GM12878 (cell line): ENCODE results near the gene GPR52. TPM values are rescaled to one million over a fixed set of nuclear protein-coding genes. Genes with fewer than 3 reads are reported as not detected.

Source experiments
- ATAC-seq: fragments of 200-7000 bp; cut with Tn5 transposase; 3 replicates; pipeline ENCODE4 v1.9.1; 2020; ENCODE audit warnings: mild to moderate bottlenecking, moderate library complexity
- BruUV-seq: library from RNA; stranded (reverse); fragments of 400-500 nt; replicated peaks from 2 replicates; lab custom pipeline; 2021; lab: Mats Ljungman, UMichigan
- CTCF ChIA-PET: fragments of 300-600 bp; sonication (Branson Sonifier 250); formaldehyde crosslinking; extraction: SDS; loops from one replicate; lab custom pipeline; 2021; ENCODE audit warnings: inconsistent platforms; lab: Yijun Ruan, JAX
- POLR2A ChIA-PET: fragments of 350-600 bp; formaldehyde crosslinking; extraction: SDS; loops from one replicate; lab custom pipeline; 2021; ENCODE audit warnings: inconsistent platforms; lab: Charles Lee
- RAD21 ChIA-PET: fragments of 300-600 bp; sonication (Branson Sonifier 250); formaldehyde crosslinking; loops from one replicate; lab custom pipeline; 2023; ENCODE audit warnings: antibody characterized with exemption; ENCODE audit not compliant: unreplicated experiment; lab: Charles Lee
- SMC1A ChIA-PET: fragments of 300-600 bp; sonication (Branson Sonifier 250); formaldehyde crosslinking; loops from one replicate; lab custom pipeline; 2023; ENCODE audit not compliant: unreplicated experiment, uncharacterized antibody; lab: Charles Lee
- DNase-seq: peaks from one replicate; pipeline ENCODE4 v3.0.0-alpha.2; 2011; ENCODE audit warnings: low read depth, low spot score
- FAIRE-seq: peaks from 3 replicates; lab custom pipeline; 2011; peaks lifted over from hg19 to GRCh38; lab: Jason Lieb, UNC
- H2AFZ ChIP-seq: 2 replicates; pipeline ENCODE4 v1.6.0; 2011; ENCODE audit warnings: low read depth, low read length, control low read depth; ENCODE audit not compliant: control insufficient read depth
- H3K27ac ChIP-seq: 2 replicates; pipeline ENCODE4 v1.5.1; 2011; ENCODE audit warnings: control low read depth; ENCODE audit not compliant: control insufficient read depth, insufficient read depth
- H3K27me3 ChIP-seq, 2 experiments: replicated peaks in 1 of 2; 2 replicates each; pipeline versions ENCODE4 v1.6.0 to v1.6.1; 2011; ENCODE audit warnings: low read length in 1 of 2; ENCODE audit not compliant: control insufficient read depth in 2 of 2, insufficient read depth in 2 of 2
- H3K36me3 ChIP-seq, 2 experiments: 2 replicates each; pipeline ENCODE4 v1.5.1; 2011; ENCODE audit warnings: low read length in 1 of 2; ENCODE audit not compliant: control insufficient read depth in 2 of 2, insufficient read depth in 2 of 2
- H3K4me1 ChIP-seq: 2 replicates; pipeline ENCODE4 v1.6.1; 2011; ENCODE audit warnings: mild to moderate bottlenecking, low read length, moderate library complexity, mixed read lengths; ENCODE audit not compliant: control insufficient read depth, insufficient read depth
- H3K4me2 ChIP-seq: 2 replicates; pipeline ENCODE4 v1.6.0; 2011; ENCODE audit warnings: control low read depth; ENCODE audit not compliant: control insufficient read depth, insufficient read depth
- H3K4me3 ChIP-seq: fragments of 200-600 bp; sonication (generic); 2 replicates; pipeline ENCODE4 v1.5.1; 2016
- H3K79me2 ChIP-seq: 2 replicates; pipeline ENCODE4 v1.6.0; 2011; ENCODE audit warnings: low read length; ENCODE audit not compliant: control insufficient read depth, insufficient read depth
- H3K9ac ChIP-seq: 2 replicates; pipeline ENCODE4 v1.8.0; 2011; ENCODE audit warnings: low read length, control low read depth, mixed read lengths; ENCODE audit not compliant: control insufficient read depth, insufficient read depth
- H3K9me3 ChIP-seq: replicated peaks from 3 replicates; pipeline ENCODE4 v1.5.1; 2011; ENCODE audit warnings: mild to moderate bottlenecking, low read length; ENCODE audit not compliant: control insufficient read depth, insufficient read depth
- H4K20me1 ChIP-seq: 2 replicates; pipeline ENCODE4 v1.6.0; 2011; ENCODE audit not compliant: control insufficient read depth, insufficient read depth
- CHD1 ChIP-seq: IDR thresholded peaks from 2 replicates; pipeline ENCODE4 v1.6.1; 2012; ENCODE audit warnings: low read depth, low read length, improper control_type of control experiment
- GATAD2B ChIP-seq: fragments of 450-650 bp; conservative IDR thresholded peaks from 2 replicates; pipeline ENCODE4 v1.6.1; 2017; ENCODE audit warnings: low read depth, mild to moderate bottlenecking, moderate library complexity
- HDGF ChIP-seq: fragments of 450-650 bp; IDR thresholded peaks from 2 replicates; pipeline ENCODE4 v1.6.1; 2016; ENCODE audit warnings: antibody characterized with exemption
- MXI1 ChIP-seq: fragments of 150-350 bp; IDR thresholded peaks from 2 replicates; pipeline ENCODE4 v1.6.1; 2011; ENCODE audit warnings: low read depth, mild to moderate bottlenecking, inconsistent platforms, low read length, improper control_type of control experiment
- MYB ChIP-seq: fragments of 150-350 bp; IDR thresholded peaks from 2 replicates; pipeline ENCODE4 v1.6.1; 2014; ENCODE audit warnings: mild to moderate bottlenecking, low read depth, low read length, borderline replicate concordance
- NFYB ChIP-seq: IDR thresholded peaks from 2 replicates; pipeline ENCODE4 v1.6.1; 2011; ENCODE audit warnings: low read depth, mild to moderate bottlenecking, low read length, improper control_type of control experiment, moderate library complexity; ENCODE audit not compliant: insufficient read depth
- PML ChIP-seq: IDR thresholded peaks from 2 replicates; pipeline ENCODE4 v1.6.1; 2012; ENCODE audit warnings: low read length, inconsistent platforms
- POLR2AphosphoS5 ChIP-seq: IDR thresholded peaks from 2 replicates; pipeline ENCODE4 v1.6.1; 2011; ENCODE audit warnings: mild to moderate bottlenecking, low read length, inconsistent platforms
- RBBP5 ChIP-seq: fragments of 200-600 bp; sonication (generic); conservative IDR thresholded peaks from 2 replicates; pipeline ENCODE4 v1.6.1; 2016
- SMAD1 ChIP-seq: fragments of 450-650 bp; IDR thresholded peaks from 2 replicates; pipeline ENCODE4 v1.6.1; 2018; ENCODE audit warnings: mild to moderate bottlenecking, low read depth; ENCODE audit not compliant: partially characterized antibody
- SMC3 ChIP-seq: IDR thresholded peaks from 2 replicates; pipeline ENCODE4 v1.6.1; 2011; ENCODE audit warnings: low read length, improper control_type of control experiment, borderline replicate concordance
- SPI1 ChIP-seq: IDR thresholded peaks from 2 replicates; pipeline ENCODE4 v1.6.1; 2011; ENCODE audit warnings: low read depth, mild to moderate bottlenecking, low read length, moderate library complexity, borderline replicate concordance; ENCODE audit not compliant: insufficient read depth
- USF1 ChIP-seq: IDR thresholded peaks from 2 replicates; pipeline ENCODE4 v1.6.1; 2011; ENCODE audit warnings: borderline replicate concordance, low read depth, mild to moderate bottlenecking, moderate library complexity, mixed read lengths, low read length; ENCODE audit not compliant: insufficient read depth; ENCODE audit errors: extremely low read length
- USF2 ChIP-seq: IDR thresholded peaks from 2 replicates; pipeline ENCODE4 v1.6.1; 2011; ENCODE audit warnings: low read depth, low read length, improper control_type of control experiment, borderline replicate concordance
- WRNIP1 ChIP-seq: IDR thresholded peaks from 2 replicates; pipeline ENCODE4 v1.6.1; 2011; ENCODE audit warnings: low read depth, low read length, improper control_type of control experiment, borderline replicate concordance
- ZBED1 ChIP-seq: IDR thresholded peaks from 2 replicates; pipeline ENCODE4 v1.6.1; 2016; ENCODE audit warnings: borderline replicate concordance
- ZNF384 ChIP-seq: IDR thresholded peaks from 2 replicates; pipeline ENCODE4 v1.6.1; 2012; ENCODE audit warnings: low read depth, mild to moderate bottlenecking, low read length, improper control_type of control experiment, borderline replicate concordance
- ZNF592 ChIP-seq: fragments of 450-650 bp; IDR thresholded peaks from 2 replicates; pipeline ENCODE4 v1.6.1; 2017; ENCODE audit warnings: mild to moderate bottlenecking, moderate library complexity
- ZNF622 ChIP-seq: fragments of 450-650 bp; IDR thresholded peaks from 2 replicates; pipeline ENCODE4 v1.6.1; 2017; ENCODE audit warnings: mild to moderate bottlenecking, inconsistent platforms
- whole genome bisulfite sequencing: methylation state at CpG from one replicate; pipeline ENCODE4 v1.1.6; 2016; ENCODE audit warnings: low lambda C conversion rate; ENCODE audit not compliant: insufficient replicate concordance, insufficient coverage; ENCODE audit errors: missing lambda C conversion rate; 5-methylcytosine and 5-hydroxymethylcytosine counted together
- in situ Hi-C: fragments of 300-500 bp; cut with MboI; formaldehyde crosslinking; loops from 9 replicates; pipeline ENCODE4 v1.14.3; 2018; ENCODE audit warnings: mixed read lengths
- intact Hi-C: fragments of 100-400 bp; cut with micrococcal nuclease; formaldehyde crosslinking; loops from one replicate; pipeline ENCODE4 v1.14.2; 2022; ENCODE audit not compliant: unreplicated experiment
- polyA plus RNA-seq, 11 experiments: library from polyadenylated mRNA; depleted of rRNA in 4 of 11; unstranded in 6 of 11; stranded (reverse) in 5 of 11; fragments of >200 nt; fragmentation: Nextera tagmentation in 4 of 11; fragmentation: Illumina TruSeq in 1 of 11; extraction: Ambion mirVana in 4 of 11; extraction: Trizol in 1 of 11; gene quantifications; 1 replicate in 1 of 11; 2 replicates in 10 of 11; pipeline versions ENCODE4 v1.2.1 to v1.2.3, GENCODE V29; 2011 to 2016; ENCODE audit warnings: inconsistent platforms in 2 of 11, missing spikeins in 2 of 11, low read depth in 1 of 11
- total RNA-seq, 4 experiments: library from RNA; depleted of rRNA in 3 of 4; stranded (reverse); fragments of >200 nt in 3 of 4; fragmentation: Illumina TruSeq in 1 of 4; extraction: Trizol in 1 of 4; gene quantifications; 2 replicates each; pipeline versions ENCODE4 v1.2.1 to v1.2.3, GENCODE V29; 2013 to 2021

The GPR52 gene
- total and polyA plus RNA-seq, 10 of the 15 experiments (the other 5 are each of a cell fraction or from before 2014, with no cell fraction given), result 0.20 to 16.4 (median 3.2) TPM; not detected in 4

- Histone ChIP-seq H3K4me3 (no peak overlapping the region), H3K27me3 (no peaks in the 10 kb centered on the region), H3K36me3 (no peaks in the 10 kb centered on the region), H3K9me3 (no peaks in the 10 kb centered on the region), H3K79me2 (no peaks in the 10 kb centered on the region), H4K20me1 (no peaks in the 10 kb centered on the region), H3K27ac (no peak overlapping the region), H3K4me1 (no peaks in the 10 kb centered on the region), H2AFZ (no peak overlapping the region), H3K9ac (no peak overlapping the region), H3K4me2 (no peak overlapping the region)
- SMC1A ChIA-PET, result no interaction called here
- DNase-seq (no peak), ATAC-seq (no peak), FAIRE-seq (no peak)
- in situ Hi-C loops, result no loop called here
- RAD21 ChIA-PET, result interaction anchor here (1.5 kb wide), 1 partner anchor 163 kb away, joined by 4 read pairs; no protein-coding TSS in a partner anchor
- POLR2A ChIA-PET, result no interaction called here
- BruUV-seq, result no TSS peak
- CTCF ChIA-PET, result no interaction called here
- 80% methylated on average over 3 of the region's 3 CpGs for WGBS
- TF ChIP-seq GATAD2B (no peak), USF2 (no peak), CHD1 (no peak), USF1 (no peak), ZNF384 (no peak), ZBED1 (no peak), SMAD1 (no peak), SMC3 (no peak), RBBP5 (no peak), POLR2AphosphoS5 (no peak), NFYB (no peak), MYB (no peak), ZNF592 (no peak), WRNIP1 (no peak), HDGF (no peak), MXI1 (no peak), PML (no peak), ZNF622 (no peak), SPI1 (no peak)
- intact Hi-C loops, result no loop called here
These were observed 21.6 kb upstream of the GPR52 start for GRCh38 chr1:174426153-174426552.
